ENCODE data around the gene GLIS1.

- TF ChIP-seq EZH2 (IDR thresholded peaks at IDR 0.05; ENCODE audit: low read length): no peak
- TF ChIP-seq CTCF (optimal IDR thresholded peaks at IDR 0.05 in 1 of 3, IDR thresholded peaks at IDR 0.05 in 1 of 3, conservative IDR thresholded peaks at IDR 0.05 in 1 of 3; ENCODE audit: extremely low read depth in 1 of 3, insufficient read depth in 2 of 3, low read length in 3 of 3): peak in 2 of 3 experiments; percentile 28 to 59
Measured at GRCh38 chr1:53541761-53542550, 197.0 kb downstream of the GLIS1 start.

Data from keratinocyte (primary cell).